ENCODE results near the gene SAMD1. TPM values are rescaled to one million over a fixed set of nuclear protein-coding genes. Genes with fewer than 3 reads are reported as not detected.

SAMD1 gene
- polyA plus RNA-seq, 1 donor (not counting 4 experiments of a cell fraction or from before 2014, with no cell fraction given): 5.3 TPM

DNA sequence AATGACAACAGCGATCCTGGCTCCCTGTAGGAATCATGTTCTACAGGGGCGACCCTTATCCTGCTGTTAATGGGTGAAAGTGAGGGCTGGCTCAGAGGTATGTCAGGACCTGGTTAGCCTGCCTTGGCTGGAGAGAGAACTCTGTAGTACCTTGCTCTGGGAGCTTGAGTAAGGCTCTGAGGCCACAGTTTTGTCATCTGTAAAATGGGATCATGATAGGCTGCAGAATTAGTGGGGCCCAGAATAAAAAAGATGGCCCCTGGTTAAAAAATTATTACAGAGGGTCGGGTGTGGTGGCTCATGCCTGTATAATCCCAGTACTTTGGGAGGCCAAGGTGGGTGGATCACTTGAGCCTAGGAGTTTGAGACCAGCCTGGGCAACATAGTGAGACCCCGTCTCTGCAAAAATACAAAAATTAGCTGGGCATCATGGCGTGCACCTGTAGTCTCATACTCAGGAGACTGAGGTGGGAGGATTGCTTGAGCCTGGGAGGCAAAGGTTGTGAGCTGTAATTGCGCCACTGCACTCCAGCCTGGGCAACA is 10.5 kb upstream of the SAMD1 start:
- no peaks in the 10 kb centered on the region for H3K79me2 ChIP-seq (ENCODE audit: control insufficient read depth, insufficient read depth, low read length)
- no peaks in the 10 kb centered on the region for H3K9me3 ChIP-seq (ENCODE audit: control insufficient read depth, low read depth, low read length)
- dilution Hi-C loops (cut with MboI; ENCODE audit: extremely low pct_ligation_motif_present, low sequenced_read_pairs): no loop called here
- no peaks in the 10 kb centered on the region for H4K20me1 ChIP-seq (ENCODE audit: control insufficient read depth, extremely low read depth, insufficient read depth, low read length)
- FAIRE-seq (no peak), DNase-seq (ENCODE audit: low read depth, low spot score) (no peak)
- H3K9ac ChIP-seq (ENCODE audit: control insufficient read depth, extremely low read depth, insufficient read depth, low read length): no peak overlapping the region
- no peak overlapping the region for H2AFZ ChIP-seq (ENCODE audit: control insufficient read depth, low read length)
- no peaks in the 10 kb centered on the region for H3K27me3 ChIP-seq (ENCODE audit: control insufficient read depth, extremely low read depth, insufficient read depth, low read length)
- peaks cover 12 to 26% of the 10 kb centered on the region in 2 experiments for H3K36me3 ChIP-seq (ENCODE audit: control insufficient read depth in 2 of 2, extremely low read depth in 1 of 2, insufficient read depth in 2 of 2, low read length in 2 of 2)
- peaks cover 3% of the 10 kb centered on the region for H3K4me1 ChIP-seq (ENCODE audit: control insufficient read depth, extremely low read depth, insufficient read depth, low read length)
- H3K27ac ChIP-seq (ENCODE audit: control insufficient read depth, insufficient read depth, low read length): no peak overlapping the region
- H3K4me3 ChIP-seq (ENCODE audit: control insufficient read depth in 2 of 3, extremely low read depth in 1 of 3, insufficient read depth in 2 of 3, low read depth in 1 of 3, low read length in 3 of 3): no peak overlapping the region
- no peaks in the 10 kb centered on the region for H3K9me1 ChIP-seq (ENCODE audit: control insufficient read depth, extremely low read depth, insufficient read depth, low read length)
- H3K4me2 ChIP-seq (ENCODE audit: control insufficient read depth, extremely low read depth, insufficient read depth, low read depth, low read length): no peak overlapping the region
- TF ChIP-seq EZH2 (IDR thresholded peaks at IDR 0.05; ENCODE audit: low read length): no peak
- TF ChIP-seq, protein P1, sequence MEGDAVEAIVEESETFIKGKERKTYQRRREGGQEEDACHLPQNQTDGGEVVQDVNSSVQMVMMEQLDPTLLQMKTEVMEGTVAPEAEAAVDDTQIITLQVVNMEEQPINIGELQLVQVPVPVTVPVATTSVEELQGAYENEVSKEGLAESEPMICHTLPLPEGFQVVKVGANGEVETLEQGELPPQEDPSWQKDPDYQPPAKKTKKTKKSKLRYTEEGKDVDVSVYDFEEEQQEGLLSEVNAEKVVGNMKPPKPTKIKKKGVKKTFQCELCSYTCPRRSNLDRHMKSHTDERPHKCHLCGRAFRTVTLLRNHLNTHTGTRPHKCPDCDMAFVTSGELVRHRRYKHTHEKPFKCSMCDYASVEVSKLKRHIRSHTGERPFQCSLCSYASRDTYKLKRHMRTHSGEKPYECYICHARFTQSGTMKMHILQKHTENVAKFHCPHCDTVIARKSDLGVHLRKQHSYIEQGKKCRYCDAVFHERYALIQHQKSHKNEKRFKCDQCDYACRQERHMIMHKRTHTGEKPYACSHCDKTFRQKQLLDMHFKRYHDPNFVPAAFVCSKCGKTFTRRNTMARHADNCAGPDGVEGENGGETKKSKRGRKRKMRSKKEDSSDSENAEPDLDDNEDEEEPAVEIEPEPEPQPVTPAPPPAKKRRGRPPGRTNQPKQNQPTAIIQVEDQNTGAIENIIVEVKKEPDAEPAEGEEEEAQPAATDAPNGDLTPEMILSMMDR (optimal IDR thresholded peaks at IDR 0.05 in 1 of 3, IDR thresholded peaks at IDR 0.05 in 1 of 3, conservative IDR thresholded peaks at IDR 0.05 in 1 of 3; ENCODE audit: extremely low read depth in 1 of 3, insufficient read depth in 2 of 3, low read length in 3 of 3): no peak

DNA sequence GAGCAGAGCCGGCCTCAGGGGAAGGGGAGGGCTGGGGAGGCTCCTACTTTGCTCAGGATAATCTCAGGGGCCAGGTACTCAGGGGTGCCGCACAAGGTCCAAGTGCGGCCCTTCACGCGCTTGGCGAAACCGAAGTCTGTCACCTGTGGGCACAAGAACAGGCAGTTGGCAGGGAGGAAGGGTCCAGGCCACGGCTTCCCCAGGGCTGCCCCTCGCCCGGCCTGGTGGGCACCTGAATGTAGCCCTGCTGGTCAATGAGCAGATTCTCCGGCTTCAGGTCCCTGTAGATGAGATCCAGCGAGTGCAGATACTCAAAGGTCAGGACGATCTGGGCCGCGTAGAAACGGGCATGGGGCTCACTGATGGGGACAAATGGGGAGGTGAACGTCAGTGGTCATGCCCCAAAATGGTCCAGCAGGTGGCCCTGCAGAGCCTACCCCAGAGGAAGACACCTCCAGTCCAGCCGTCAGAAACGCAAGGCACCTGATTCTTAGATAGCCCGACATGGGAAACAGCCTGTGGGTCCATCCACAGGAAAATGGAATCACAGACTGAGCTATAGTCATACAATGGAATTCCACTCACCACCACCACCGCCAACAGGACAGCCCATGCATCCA is 7.1 kb upstream of the SAMD1 start:
- dilution Hi-C loops (cut with MboI; ENCODE audit: extremely low pct_ligation_motif_present, low sequenced_read_pairs): no loop called here
- TF ChIP-seq, protein P1 (optimal IDR thresholded peaks at IDR 0.05 in 1 of 3, IDR thresholded peaks at IDR 0.05 in 1 of 3, conservative IDR thresholded peaks at IDR 0.05 in 1 of 3; ENCODE audit: extremely low read depth in 1 of 3, insufficient read depth in 2 of 3, low read length in 3 of 3): peak in 1 of 3 experiments; percentile 37
- no peak for TF ChIP-seq EZH2 (IDR thresholded peaks at IDR 0.05; ENCODE audit: low read length)
- Histone ChIP-seq H3K9ac (ENCODE audit: control insufficient read depth, extremely low read depth, insufficient read depth, low read length) (no peak overlapping the region), H4K20me1 (ENCODE audit: control insufficient read depth, extremely low read depth, insufficient read depth, low read length) (no peaks in the 10 kb centered on the region), H3K36me3 (ENCODE audit: control insufficient read depth in 2 of 2, extremely low read depth in 1 of 2, insufficient read depth in 2 of 2, low read length in 2 of 2) (peaks cover 10 to 18% of the 10 kb centered on the region in 2 experiments), H3K9me3 (ENCODE audit: control insufficient read depth, low read depth, low read length) (peaks cover 5% of the 10 kb centered on the region), H3K79me2 (ENCODE audit: control insufficient read depth, insufficient read depth, low read length) (no peaks in the 10 kb centered on the region), H3K27me3 (ENCODE audit: control insufficient read depth, extremely low read depth, insufficient read depth, low read length) (no peaks in the 10 kb centered on the region), H3K4me3 (ENCODE audit: control insufficient read depth in 2 of 3, extremely low read depth in 1 of 3, insufficient read depth in 2 of 3, low read depth in 1 of 3, low read length in 3 of 3) (no peak overlapping the region), H3K4me2 (ENCODE audit: control insufficient read depth, extremely low read depth, insufficient read depth, low read depth, low read length) (no peak overlapping the region), H3K27ac (ENCODE audit: control insufficient read depth, insufficient read depth, low read length) (no peak overlapping the region), H3K9me1 (ENCODE audit: control insufficient read depth, extremely low read depth, insufficient read depth, low read length) (no peaks in the 10 kb centered on the region), H2AFZ (ENCODE audit: control insufficient read depth, low read length) (no peak overlapping the region), H3K4me1 (ENCODE audit: control insufficient read depth, extremely low read depth, insufficient read depth, low read length) (peaks cover 2% of the 10 kb centered on the region)
- FAIRE-seq: no peak
- DNase-seq (ENCODE audit: low read depth, low spot score): no peak
